Keratinocyte (primary cell): ENCODE data around the gene RGS6.

Source experiments
- CTCF ChIP-seq, 3 experiments: IDR thresholded peaks in 1 of 3; conservative IDR thresholded peaks in 1 of 3; optimal IDR thresholded peaks in 1 of 3; 2 replicates in 2 of 3; 3 replicates in 1 of 3; pipeline versions ENCODE3 to v1.5.1; 2011; ENCODE audit warnings: low read length in 3 of 3, mild to moderate bottlenecking in 3 of 3, moderate library complexity in 2 of 3, control low read depth in 1 of 3, inconsistent platforms in 1 of 3; ENCODE audit not compliant: insufficient read depth in 2 of 3; ENCODE audit errors: extremely low read depth in 1 of 3
- EZH2 ChIP-seq: IDR thresholded peaks from one replicate; pipeline ENCODE4 v1.6.1; 2012; ENCODE audit warnings: inconsistent platforms, mild to moderate bottlenecking, low read length, moderate library complexity

GRCh38 chr14:72612041-72612440, 679.8 kb downstream of the RGS6 start:
- TF ChIP-seq CTCF (optimal IDR thresholded peaks at IDR 0.05 in 1 of 3, IDR thresholded peaks at IDR 0.05 in 1 of 3, conservative IDR thresholded peaks at IDR 0.05 in 1 of 3; ENCODE audit: extremely low read depth in 1 of 3, insufficient read depth in 2 of 3, low read length in 3 of 3) (no peak), EZH2 (no peak)
